ENCODE measurements around the gene E2F1. TPM values are rescaled to one million over a fixed set of nuclear protein-coding genes. Genes with fewer than 3 reads are reported as not detected.

The E2F1 gene
- total and polyA plus RNA-seq, 2 donors (not counting 3 experiments of a cell fraction or from before 2014, with no cell fraction given), result 20.7 to 29.6 TPM

- Histone ChIP-seq H3K27me3 (ENCODE audit: control insufficient read depth in 2 of 2, insufficient read depth in 2 of 2, low read length in 2 of 2) (no peaks in the 10 kb centered on the region), H2AFZ (ENCODE audit: low read depth, low read length) (no peak overlapping the region), H4K20me1 (replicated peaks; ENCODE audit: control insufficient read depth, extremely low read depth, insufficient read depth, low read length) (no peaks in the 10 kb centered on the region), H3K4me1 (ENCODE audit: control insufficient read depth, extremely low read depth, insufficient read depth, low read length) (peaks cover 23% of the 10 kb centered on the region), H3K9ac (replicated peaks; ENCODE audit: extremely low read depth, insufficient read depth, low read length) (no peak overlapping the region), H3K4me2 (ENCODE audit: insufficient read depth, low read length) (no peak overlapping the region), H3K79me2 (ENCODE audit: control insufficient read depth, insufficient read depth, low read length) (no peaks in the 10 kb centered on the region), H3K36me3 (ENCODE audit: control insufficient read depth in 2 of 2, extremely low read depth in 1 of 2, insufficient read depth in 2 of 2, low read length in 2 of 2) (peaks cover 0 to 2% of the 10 kb centered on the region in 2 experiments), H3K4me3 (replicated peaks in 1 of 3; ENCODE audit: insufficient read depth in 1 of 3, low read depth in 1 of 3, low read length in 3 of 3) (no peak overlapping the region), H3K27ac (ENCODE audit: insufficient read depth, low read depth, low read length) (no peak overlapping the region), H3K9me3 (replicated peaks; ENCODE audit: control insufficient read depth, insufficient read depth, low read length) (no peaks in the 10 kb centered on the region), H3K9me1 (replicated peaks; ENCODE audit: control insufficient read depth, extremely low read depth, insufficient read depth, low read length) (no peaks in the 10 kb centered on the region)
- FAIRE-seq, result no peak
- POLR2A ChIA-PET, result interaction anchor here (0.6 kb wide), 1 partner anchor 181 kb away, joined by 8 read pairs; no protein-coding TSS in a partner anchor
- DNase-seq (ENCODE audit: low read depth, low spot score), result no peak
- no peak for TF ChIP-seq CTCF (IDR thresholded peaks at IDR 0.05; ENCODE audit: extremely low read depth in 1 of 2, insufficient read depth in 1 of 2, low read depth in 1 of 2, low read length in 2 of 2)
- no peak for TF ChIP-seq GATA2 (IDR thresholded peaks at IDR 0.05; ENCODE audit: insufficient read depth, insufficient read length, low read depth, low read length)
- no peak for TF ChIP-seq EZH2 (IDR thresholded peaks at IDR 0.05; ENCODE audit: borderline replicate concordance, low read depth, low read length, severe bottlenecking)
- TF ChIP-seq FOS (IDR thresholded peaks at IDR 0.05; ENCODE audit: borderline replicate concordance, insufficient read depth, low read length), result no peak
- no peak for TF ChIP-seq MAX (IDR thresholded peaks at IDR 0.05; ENCODE audit: insufficient read depth, insufficient read length)
- no peak for TF ChIP-seq MYC (IDR thresholded peaks at IDR 0.05; ENCODE audit: low read depth, low read length)
- TF ChIP-seq JUN (IDR thresholded peaks at IDR 0.05; ENCODE audit: borderline replicate concordance, insufficient read depth, insufficient read length, low read depth), result no peak
- no peak for TF ChIP-seq POLR2AphosphoS5 (IDR thresholded peaks at IDR 0.05; ENCODE audit: insufficient read depth, low read depth, low read length)
- no peak for TF ChIP-seq POLR2A (IDR thresholded peaks at IDR 0.05; ENCODE audit: low read depth, low read length)
- intact Hi-C loops (cut with micrococcal nuclease) (loop anchor here (5.0 to 10.0 kb wide), 2 partner anchors 330 to 403 kb away; partner anchors contain the start of gene RALY), dilution Hi-C loops (cut with MboI; ENCODE audit: extremely low pct_ligation_motif_present, low sequenced_read_pairs) (no loop called here)
- CTCF ChIA-PET, result interaction anchor here (1.2 to 3.0 kb wide), 3 partner anchors 11 to 207 kb away, joined by 5 to 23 read pairs (median 5); no protein-coding TSS in a partner anchor
- BruUV-seq (replicated peaks), result no TSS peak
Observed at GRCh38 chr20:33664762-33665144, 21.4 kb downstream of the E2F1 start.
